ENCODE measurements around the gene ZER1.
"Not testable (repeated sequence)": the region's sequence is repeated elsewhere in the genome, so short reads cannot be mapped to it uniquely, and the experiment has no call there.

ZER1 gene

GRCh38 chr9:128713941-128714573 lies 57.7 kb downstream of the ZER1 start:
- DNase-seq: no peak

GRCh38 chr9:128713411-128713780 lies 58.3 kb downstream of the ZER1 start:
- DNase-seq: no peak

- no peak for DNase-seq
Measured at GRCh38 chr9:128712451-128713410, 59.0 kb downstream of the ZER1 start.

- DNase-seq: no peak
Measured at GRCh38 chr9:128707446-128707845, 64.3 kb downstream of the ZER1 start.

- no peak for DNase-seq
Measured at GRCh38 chr9:128706671-128707381, 64.9 kb downstream of the ZER1 start.

GRCh38 chr9:128706045-128706444 lies 65.7 kb downstream of the ZER1 start:
- no peak for DNase-seq

- no peak for DNase-seq
Measured at GRCh38 chr9:128705051-128705965, 66.4 kb downstream of the ZER1 start.

- DNase-seq: no peak
Measured at GRCh38 chr9:128704356-128704670, 67.4 kb downstream of the ZER1 start.

GRCh38 chr9:128703616-128704355 lies 67.9 kb downstream of the ZER1 start:
- no peak for DNase-seq

- DNase-seq: no peak
Measured at GRCh38 chr9:128702949-128703615, 68.6 kb downstream of the ZER1 start.

- peak; percentile 51 to 54 for DNase-seq
Measured at GRCh38 chr9:128702445-128702948, 69.2 kb downstream of the ZER1 start, which contains the start of gene PKN3. PKN3 (plus strand) TSS chr9:128702503; CDS start chr9:128702916, 413 bp downstream.

- DNase-seq: no peak
Measured at GRCh38 chr9:128701227-128701854, 70.4 kb downstream of the ZER1 start.

GRCh38 chr9:128699096-128699795 lies 72.5 kb downstream of the ZER1 start:
- not testable (repeated sequence) for DNase-seq

GRCh38 chr9:128696923-128697707 lies 74.6 kb downstream of the ZER1 start:
- no peak for DNase-seq

- DNase-seq: no peak
Measured at GRCh38 chr9:128694344-128694743, 77.4 kb downstream of the ZER1 start.

GRCh38 chr9:128693738-128694137 lies 78.0 kb downstream of the ZER1 start:
- not testable (repeated sequence) for DNase-seq

- DNase-seq: no peak
Measured at GRCh38 chr9:128690684-128691034, 81.1 kb downstream of the ZER1 start.

GRCh38 chr9:128689820-128690683 lies 81.7 kb downstream of the ZER1 start:
- peak; percentile 53 to 55 for DNase-seq

Data from NCI-H2081 (cell line).